ENCODE results near the gene POU2AF2.

The POU2AF2 gene

GRCh38 chr11:111335549-111335948 is 90.0 kb downstream of the POU2AF2 start:
- TF ChIP-seq CTCF (IDR thresholded peaks at IDR 0.05; ENCODE audit: low read depth, low read length, missing control alignments) = no peak

More at GRCh38 chr11:111335549-111335948, 90.0 kb downstream of the POU2AF2 start:
- H3K4me3 ChIP-seq (replicated peaks; ENCODE audit: low read depth, low read length) = no peak overlapping the region
- DNase-seq (ENCODE audit: extremely low read depth, low read depth) = no peak

Data from HFF-Myc (cell line).